CD4-positive, alpha-beta T cell (primary cell): Measurements from ENCODE around the gene APOM. TPM values are rescaled to one million over a fixed set of nuclear protein-coding genes. Genes with fewer than 3 reads are reported as not detected.

ENCODE experiments used
- ATAC-seq: fragments of 200-7000 bp; cut with Tn5 transposase; one replicate; pipeline ENCODE4 v1.10.0; 2022; ENCODE audit warnings: mild to moderate bottlenecking; ENCODE audit not compliant: poor library complexity
- CTCF ChIA-PET: fragments of 350-600 bp; sonication (Branson Sonifier 250); formaldehyde crosslinking; loops from one replicate; lab custom pipeline; 2021; ENCODE audit warnings: antibody characterized with exemption, inconsistent platforms; lab: Charles Lee
- POLR2A ChIA-PET: fragments of 350-600 bp; sonication (Branson Sonifier 250); formaldehyde crosslinking; loops from one replicate; lab custom pipeline; 2021; ENCODE audit warnings: antibody characterized with exemption, inconsistent platforms; lab: Charles Lee
- DNase-seq, 14 experiments: peaks; one replicate each; pipeline ENCODE4 v3.0.0-alpha.2; 2013 to 2020; ENCODE audit warnings: mixed read lengths in 2 of 14
- H3K27ac ChIP-seq, 2 donors: one replicate each; pipeline versions ENCODE4 v1.5.1 to v1.7.0; 2013; ENCODE audit warnings: low read length in 2 of 2, low read depth in 1 of 2, mild to moderate bottlenecking in 1 of 2
- H3K27me3 ChIP-seq, 2 experiments: 1 replicate in 1 of 2; 2 replicates in 1 of 2; pipeline versions ENCODE4 v1.6.1 to v1.7.0; 2013; ENCODE audit warnings: low read length in 2 of 2, control low read depth in 1 of 2, mild to moderate bottlenecking in 1 of 2, moderate library complexity in 1 of 2; ENCODE audit not compliant: insufficient read depth in 2 of 2, control insufficient read depth in 1 of 2
- H3K36me3 ChIP-seq: one replicate; pipeline ENCODE4 v1.6.1; 2013; ENCODE audit warnings: low read length, control low read depth; ENCODE audit not compliant: insufficient read depth
- H3K4me1 ChIP-seq: one replicate; pipeline ENCODE4 v1.6.1; 2013; ENCODE audit warnings: low read length, control low read depth; ENCODE audit not compliant: insufficient read depth
- H3K4me3 ChIP-seq: one replicate; pipeline ENCODE4 v1.5.1; 2013; ENCODE audit warnings: mild to moderate bottlenecking, low read length, moderate library complexity
- H3K9me3 ChIP-seq, 2 experiments: 1 replicate in 1 of 2; 2 replicates in 1 of 2; pipeline versions ENCODE4 v1.6.1 to v1.7.0; 2013; ENCODE audit warnings: low read length in 2 of 2, mild to moderate bottlenecking in 2 of 2, control low read depth in 1 of 2, moderate library complexity in 1 of 2; ENCODE audit not compliant: control insufficient read depth in 1 of 2, insufficient read depth in 1 of 2
- H3K27ac Mint-ChIP-seq: one replicate; pipeline ENCODE4 v1.8.0; 2020; ENCODE audit warnings: mixed read lengths
- H3K27me3 Mint-ChIP-seq: one replicate; pipeline ENCODE4 v1.8.0; 2021; ENCODE audit warnings: mixed read lengths
- H3K36me3 Mint-ChIP-seq: one replicate; pipeline ENCODE4 v1.8.0; 2021; ENCODE audit warnings: low read depth, mixed read lengths
- H3K4me1 Mint-ChIP-seq: one replicate; pipeline ENCODE4 v1.8.0; 2021; ENCODE audit warnings: low read depth, mixed read lengths
- H3K4me3 Mint-ChIP-seq: one replicate; pipeline ENCODE4 v1.8.0; 2020; ENCODE audit warnings: mild to moderate bottlenecking, mixed read lengths
- H3K9me3 Mint-ChIP-seq: one replicate; pipeline ENCODE4 v1.8.0; 2020; ENCODE audit warnings: mixed read lengths
- CTCF ChIP-seq: fragments of 200-600 bp; IDR thresholded peaks from one replicate; pipeline ENCODE4 v1.8.0; 2022; ENCODE audit warnings: antibody characterized with exemption, mild to moderate bottlenecking
- intact Hi-C, 2 experiments: fragments of 100-400 bp; cut with DNase I in 1 of 2; cut with micrococcal nuclease in 1 of 2; formaldehyde crosslinking; loops; one replicate each; pipeline versions ENCODE4 v1.15.1 to v1.9.0; 2023 to 2025; cut with DNase I, micrococcal nuclease
- total RNA-seq, 174 experiments: library from RNA in 2 of 174; stranded (reverse) in 2 of 174; gene quantifications; one replicate each; pipeline ENCODE4 v1.2.3 and lab custom pipeline; 2021 to 2026

APOM gene
- total RNA-seq, 2 experiments from 2014 or later = 4.2 to 4.6 TPM

DNA sequence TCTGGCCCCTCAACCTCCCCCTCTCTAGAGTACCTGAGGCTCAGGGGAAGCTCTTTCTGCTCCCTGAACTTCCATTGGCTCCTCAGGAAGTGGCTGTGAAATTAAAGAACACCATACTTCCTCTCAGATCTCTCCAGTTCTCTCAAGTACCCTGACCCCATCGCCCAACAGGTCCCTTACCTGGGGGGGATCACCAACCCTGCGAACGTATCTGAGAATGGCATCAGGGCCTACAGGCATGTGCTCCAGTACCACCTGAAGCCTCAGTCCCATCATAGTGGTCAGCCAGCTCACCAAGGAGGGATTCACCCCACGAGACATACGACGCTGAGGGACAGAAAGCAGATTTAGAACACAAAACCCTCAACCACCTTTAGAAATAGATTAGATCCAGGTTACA is 15.1 kb upstream of the APOM start:
- CTCF ChIA-PET = no interaction called here
- POLR2A ChIA-PET = interaction anchor here (1.1 to 3.7 kb wide), 3 partner anchors 11 to 58 kb away, joined by 3 to 19 read pairs (median 5); partner anchors contain the start of genes BAG6, C6orf47 and LTB
- peaks cover 5% of the 10 kb centered on the region for H3K4me1 Mint-ChIP-seq
- H3K4me3 Mint-ChIP-seq = no peak overlapping the region
- no peaks in the 10 kb centered on the region for H3K4me1 ChIP-seq
- DNase-seq = no peak
- intact Hi-C loops = no loop called here
- ATAC-seq = no peak
- H3K36me3 Mint-ChIP-seq = peaks cover 91% of the 10 kb centered on the region
- H3K27me3 ChIP-seq = no peaks in the 10 kb centered on the region
- H3K4me3 ChIP-seq = no peak overlapping the region
- H3K9me3 ChIP-seq = no peaks in the 10 kb centered on the region
- TF ChIP-seq CTCF = no peak
- H3K9me3 Mint-ChIP-seq = no peaks in the 10 kb centered on the region
- peaks cover 96% of the 10 kb centered on the region for H3K36me3 ChIP-seq
- no peaks in the 10 kb centered on the region for H3K27me3 Mint-ChIP-seq
- no peak overlapping the region for H3K27ac Mint-ChIP-seq
- H3K27ac ChIP-seq = no peak overlapping the region

GRCh38 chr6:31641370-31641769 is 14.3 kb upstream of the APOM start:
- intact Hi-C loops = no loop called here
- TF ChIP-seq CTCF = no peak

GRCh38 chr6:31642798-31643570 is 12.7 kb upstream of the APOM start:
- H3K4me1 Mint-ChIP-seq = peaks cover 7% of the 10 kb centered on the region
- DNase-seq (no peak), ATAC-seq (no peak)
- peaks cover 93% of the 10 kb centered on the region for H3K36me3 ChIP-seq
- CTCF ChIA-PET = no interaction called here
- no peaks in the 10 kb centered on the region for H3K4me1 ChIP-seq
- TF ChIP-seq CTCF = no peak
- H3K9me3 Mint-ChIP-seq = no peaks in the 10 kb centered on the region
- no peak overlapping the region for H3K27ac Mint-ChIP-seq
- H3K27me3 Mint-ChIP-seq = no peaks in the 10 kb centered on the region
- H3K27ac ChIP-seq = peak overlapping the region in 1 of 2 donors; percentile 21
- peaks cover 89% of the 10 kb centered on the region for H3K36me3 Mint-ChIP-seq
- intact Hi-C loops = no loop called here
- no peaks in the 10 kb centered on the region for H3K27me3 ChIP-seq
- H3K4me3 ChIP-seq = no peak overlapping the region
- POLR2A ChIA-PET = interaction anchor here (0.9 kb wide), 1 partner anchor 221 kb away, joined by 3 read pairs; no protein-coding TSS in a partner anchor
- H3K9me3 ChIP-seq = no peaks in the 10 kb centered on the region
- H3K4me3 Mint-ChIP-seq = no peak overlapping the region

More at GRCh38 chr6:31641370-31641769, 14.3 kb upstream of the APOM start:
- Mint-ChIP-seq H3K36me3 (peaks cover 91% of the 10 kb centered on the region), H3K27me3 (no peaks in the 10 kb centered on the region), H3K4me3 (no peak overlapping the region), H3K27ac (no peak overlapping the region), H3K9me3 (no peaks in the 10 kb centered on the region), H3K4me1 (peaks cover 7% of the 10 kb centered on the region)
- ChIA-PET POLR2A (interaction anchor here (3.7 kb wide), 1 partner anchor 11 kb away, joined by 19 read pairs; the partner anchor contains the start of gene BAG6), CTCF (no interaction called here)
- no peaks in the 10 kb centered on the region for H3K4me1 ChIP-seq
- ATAC-seq (no peak), DNase-seq (no peak)
- H3K9me3 ChIP-seq = no peaks in the 10 kb centered on the region
- no peak overlapping the region for H3K27ac ChIP-seq
- no peak overlapping the region for H3K4me3 ChIP-seq
- H3K27me3 ChIP-seq = no peaks in the 10 kb centered on the region
- peaks cover 96% of the 10 kb centered on the region for H3K36me3 ChIP-seq
